Hematopoietic multipotent progenitor cell treated with erythropoietin and hydrocortisone succinate and interleukin-3 and kit ligand, for 17 days (in vitro differentiated cells): ENCODE measurements around the gene CP.
"Not testable (repeated sequence)": the region's sequence is repeated elsewhere in the genome, so short reads cannot be mapped to it uniquely, and the experiment has no call there.

Experiments used
- DNase-seq: peaks from one replicate; pipeline ENCODE4 v3.0.0-alpha.2; 2015; ENCODE audit warnings: low spot score

CP gene

GRCh38 chr3:149227591-149228268, 6.1 kb upstream of the CP start:
- no peak for DNase-seq

- no peak for DNase-seq
Observed at GRCh38 chr3:149226776-149227175, 5.1 kb upstream of the CP start.

GRCh38 chr3:149224736-149225594, 3.3 kb upstream of the CP start:
- DNase-seq: no peak

GRCh38 chr3:149223461-149223820, 1.8 kb upstream of the CP start:
- DNase-seq: no peak

GRCh38 chr3:149219380-149220121, 2.1 kb downstream of the CP start:
- not testable (repeated sequence) for DNase-seq

- DNase-seq: no peak
Observed at GRCh38 chr3:149217347-149217746, 4.3 kb downstream of the CP start.

GRCh38 chr3:149216193-149216869, 5.3 kb downstream of the CP start:
- no peak for DNase-seq

GRCh38 chr3:149215515-149215914, 6.1 kb downstream of the CP start:
- DNase-seq: no peak

GRCh38 chr3:149214702-149215101, 6.9 kb downstream of the CP start:
- no peak for DNase-seq

- no peak for DNase-seq
Observed at GRCh38 chr3:149212386-149212785, 9.2 kb downstream of the CP start.

- no peak for DNase-seq
Observed at GRCh38 chr3:149209431-149209830, 12.2 kb downstream of the CP start.

GRCh38 chr3:149207475-149207874, 14.2 kb downstream of the CP start:
- DNase-seq: no peak

GRCh38 chr3:149204390-149204991, 17.1 kb downstream of the CP start:
- no peak for DNase-seq

- no peak for DNase-seq
Observed at GRCh38 chr3:149203758-149204157, 17.9 kb downstream of the CP start.

GRCh38 chr3:149199474-149199873, 22.2 kb downstream of the CP start:
- DNase-seq: no peak

GRCh38 chr3:149198611-149199010, 23.0 kb downstream of the CP start:
- no peak for DNase-seq

- DNase-seq: no peak
Observed at GRCh38 chr3:149197669-149198068, 24.0 kb downstream of the CP start.

- not testable (repeated sequence) for DNase-seq
Observed at GRCh38 chr3:149196805-149197592, 24.6 kb downstream of the CP start.

- DNase-seq: no peak
Observed at GRCh38 chr3:149195221-149195620, 26.4 kb downstream of the CP start.

GRCh38 chr3:149188494-149188893, 33.1 kb downstream of the CP start:
- no peak for DNase-seq

GRCh38 chr3:149186721-149187120, 34.9 kb downstream of the CP start:
- no peak for DNase-seq
